ENCODE measurements around the gene TLR1. TPM values are rescaled to one million over a fixed set of nuclear protein-coding genes. Genes with fewer than 3 reads are reported as not detected.
"Not testable (repeated sequence)": the region's sequence is repeated elsewhere in the genome, so short reads cannot be mapped to it uniquely, and the experiment has no call there.

The TLR1 gene
- total and polyA plus RNA-seq, 2 donors (not counting 1 experiment from before 2014, with no cell fraction given): 23.4 to 50.8 TPM

DNA sequence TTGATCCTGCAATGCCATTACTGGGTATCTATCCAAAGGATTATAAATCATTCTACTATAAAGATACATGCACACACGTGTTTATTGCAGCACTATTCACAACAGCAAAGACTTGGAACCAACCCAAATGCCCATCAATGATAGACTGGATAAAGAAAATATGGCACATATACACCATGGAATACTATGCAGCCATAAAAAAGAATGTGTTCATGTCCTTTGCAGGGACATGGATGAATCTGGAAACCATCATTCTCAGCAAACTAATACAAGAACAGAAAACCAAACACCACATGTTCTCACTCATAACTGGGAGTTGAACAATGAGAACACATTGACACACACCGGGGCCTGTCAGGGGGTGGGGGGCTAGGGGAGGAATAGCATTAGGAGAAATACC is 26.7 kb downstream of the TLR1 start:
- peaks cover 38 to 51% of the 10 kb centered on the region in 2 donors for H3K4me1 ChIP-seq (ENCODE audit: control insufficient read depth in 2 of 2, insufficient read depth in 2 of 2, low read length in 2 of 2)
- H3K27me3 ChIP-seq (replicated peaks in 1 of 4; ENCODE audit: control extremely low read depth in 1 of 4, control insufficient read depth in 3 of 4, insufficient read depth in 4 of 4, low read length in 3 of 4); H3K9ac ChIP-seq (ENCODE audit: low read length); H3K4me3 ChIP-seq (ENCODE audit: control extremely low read depth in 1 of 5, extremely low read depth in 1 of 5, insufficient read depth in 1 of 5, low read depth in 2 of 5, low read length in 4 of 5); DNase-seq; H4K20me1 ChIP-seq (ENCODE audit: control insufficient read depth, insufficient read depth, low read length, poor library complexity, severe bottlenecking); H2AFZ ChIP-seq (ENCODE audit: insufficient read depth, low read depth, low read length, poor library complexity, severe bottlenecking); H3K4me2 ChIP-seq (replicated peaks; ENCODE audit: low read depth, low read length, poor library complexity, severe bottlenecking); intact Hi-C loops (cut with micrococcal nuclease); ATAC-seq (ENCODE audit: low read depth); POLR2A ChIA-PET; H3K9me3 ChIP-seq (ENCODE audit: control extremely low read depth in 1 of 3, control insufficient read depth in 2 of 3, insufficient read depth in 1 of 3, low read length in 2 of 3); H3K27me3 Mint-ChIP-seq: not testable (repeated sequence)
- Mint-ChIP-seq H3K4me1 (peaks cover 77% of the 10 kb centered on the region), H3K4me3 (peak overlapping the region; percentile 43), H3K27ac (peak overlapping the region; percentile 90), H3K9me3 (ENCODE audit: insufficient read depth) (peaks cover 13% of the 10 kb centered on the region)
- WGBS (ENCODE audit: insufficient coverage): no CpG with 5 or more reads among the region's 2 CpGs
- peak overlapping the region in 1 of 2 donors; percentile 83 for H3K27ac ChIP-seq (ENCODE audit: low read length in 2 of 2)
- peaks cover 99% of the 10 kb centered on the region for H3K79me2 ChIP-seq (ENCODE audit: control insufficient read depth, insufficient read depth, low read length)
- CTCF ChIA-PET: interaction anchor here (2.9 kb wide), 1 partner anchor 16 kb away, joined by 15 read pairs; no protein-coding TSS in a partner anchor
- peaks cover 22 to 52% of the 10 kb centered on the region in 2 experiments for H3K36me3 ChIP-seq (replicated peaks in 1 of 2; ENCODE audit: control extremely low read depth in 1 of 2, control insufficient read depth in 1 of 2, extremely low read depth in 1 of 2, insufficient read depth in 2 of 2, low read length in 1 of 2)

DNA sequence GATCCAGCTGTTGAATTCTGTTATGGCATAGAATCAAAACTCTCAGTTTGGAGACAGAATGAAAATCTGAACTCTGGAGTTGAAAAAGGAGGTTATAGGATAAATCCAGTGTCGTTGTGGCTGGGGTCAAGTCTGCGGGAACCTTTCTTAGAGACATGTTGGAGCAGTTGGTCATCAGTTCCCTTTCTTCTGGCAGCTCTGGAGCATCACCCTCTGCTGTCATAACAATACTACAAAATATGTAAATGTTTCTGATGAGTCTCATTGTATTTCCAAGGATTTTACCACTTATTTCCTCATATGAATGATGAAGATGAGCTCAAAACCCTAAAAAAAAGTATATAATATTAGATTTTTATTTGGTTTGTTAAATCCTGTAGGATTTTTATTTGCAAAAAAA is 29.3 kb downstream of the TLR1 start:
- Histone ChIP-seq H3K9me3 (ENCODE audit: control extremely low read depth in 1 of 3, control insufficient read depth in 2 of 3, insufficient read depth in 1 of 3, low read length in 2 of 3) (peaks cover 0 to 7% (median 5%) of the 10 kb centered on the region in 3 donors), H3K27ac (ENCODE audit: low read length in 2 of 2) (peak overlapping the region in 1 of 2 donors; percentile 67), H2AFZ (ENCODE audit: insufficient read depth, low read depth, low read length, poor library complexity, severe bottlenecking) (no peak overlapping the region), H3K36me3 (replicated peaks in 1 of 2; ENCODE audit: control extremely low read depth in 1 of 2, control insufficient read depth in 1 of 2, extremely low read depth in 1 of 2, insufficient read depth in 2 of 2, low read length in 1 of 2) (peaks cover 22 to 52% of the 10 kb centered on the region in 2 experiments), H3K4me2 (replicated peaks; ENCODE audit: low read depth, low read length, poor library complexity, severe bottlenecking) (no peak overlapping the region), H4K20me1 (ENCODE audit: control insufficient read depth, insufficient read depth, low read length, poor library complexity, severe bottlenecking) (no peaks in the 10 kb centered on the region), H3K79me2 (ENCODE audit: control insufficient read depth, insufficient read depth, low read length) (peaks cover 94% of the 10 kb centered on the region), H3K27me3 (replicated peaks in 1 of 4; ENCODE audit: control extremely low read depth in 1 of 4, control insufficient read depth in 3 of 4, insufficient read depth in 4 of 4, low read length in 3 of 4) (no peaks in the 10 kb centered on the region), H3K9ac (ENCODE audit: low read length) (no peak overlapping the region), H3K4me3 (ENCODE audit: control extremely low read depth in 1 of 5, extremely low read depth in 1 of 5, insufficient read depth in 1 of 5, low read depth in 2 of 5, low read length in 4 of 5) (no peak overlapping the region), H3K4me1 (ENCODE audit: control insufficient read depth in 2 of 2, insufficient read depth in 2 of 2, low read length in 2 of 2) (peaks cover 33 to 47% of the 10 kb centered on the region in 2 donors)
- CTCF ChIA-PET: interaction anchor here (1.1 to 2.9 kb wide), 5 partner anchors 13 to 596 kb away, joined by 3 to 15 read pairs (median 9); no protein-coding TSS in a partner anchor
- TF ChIP-seq, protein P1, sequence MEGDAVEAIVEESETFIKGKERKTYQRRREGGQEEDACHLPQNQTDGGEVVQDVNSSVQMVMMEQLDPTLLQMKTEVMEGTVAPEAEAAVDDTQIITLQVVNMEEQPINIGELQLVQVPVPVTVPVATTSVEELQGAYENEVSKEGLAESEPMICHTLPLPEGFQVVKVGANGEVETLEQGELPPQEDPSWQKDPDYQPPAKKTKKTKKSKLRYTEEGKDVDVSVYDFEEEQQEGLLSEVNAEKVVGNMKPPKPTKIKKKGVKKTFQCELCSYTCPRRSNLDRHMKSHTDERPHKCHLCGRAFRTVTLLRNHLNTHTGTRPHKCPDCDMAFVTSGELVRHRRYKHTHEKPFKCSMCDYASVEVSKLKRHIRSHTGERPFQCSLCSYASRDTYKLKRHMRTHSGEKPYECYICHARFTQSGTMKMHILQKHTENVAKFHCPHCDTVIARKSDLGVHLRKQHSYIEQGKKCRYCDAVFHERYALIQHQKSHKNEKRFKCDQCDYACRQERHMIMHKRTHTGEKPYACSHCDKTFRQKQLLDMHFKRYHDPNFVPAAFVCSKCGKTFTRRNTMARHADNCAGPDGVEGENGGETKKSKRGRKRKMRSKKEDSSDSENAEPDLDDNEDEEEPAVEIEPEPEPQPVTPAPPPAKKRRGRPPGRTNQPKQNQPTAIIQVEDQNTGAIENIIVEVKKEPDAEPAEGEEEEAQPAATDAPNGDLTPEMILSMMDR (IDR thresholded peaks at IDR 0.05): no peak
- intact Hi-C loops (cut with micrococcal nuclease): no loop called here
- H3K4me1 Mint-ChIP-seq: peaks cover 73% of the 10 kb centered on the region
- DNase-seq: no peak
- POLR2A ChIA-PET: no interaction called here
- no CpG with 5 or more reads among the region's 2 CpGs for WGBS (ENCODE audit: insufficient coverage)
- H3K9me3 Mint-ChIP-seq (ENCODE audit: insufficient read depth): peaks cover 13% of the 10 kb centered on the region
- H3K4me3 Mint-ChIP-seq: no peak overlapping the region
- peak overlapping the region; percentile 22 for H3K27ac Mint-ChIP-seq
- no peaks in the 10 kb centered on the region for H3K27me3 Mint-ChIP-seq
- no peak for ATAC-seq (ENCODE audit: low read depth)

All from B cell (primary cell).